IMR-90 (cell line): Measurements from ENCODE around the gene ECE2. TPM values are rescaled to one million over a fixed set of nuclear protein-coding genes. Genes with fewer than 3 reads are reported as not detected.
A peak's percentile ranks its signal among the peaks of the same experiment; 100 is the strongest.

Experiments
- ATAC-seq: fragments of 200-7000 bp; cut with Tn5 transposase; 2 replicates; pipeline ENCODE4 v1.9.1; 2020; ENCODE audit warnings: low read depth, mild to moderate bottlenecking, moderate library complexity
- BruUV-seq: library from RNA; stranded (reverse); fragments of 400-500 nt; replicated peaks from 2 replicates; lab custom pipeline; 2021; lab: Mats Ljungman, UMichigan
- CTCF ChIA-PET: fragments of 300-600 bp; formaldehyde crosslinking; extraction: SDS; loops from one replicate; lab custom pipeline; 2021; ENCODE audit warnings: antibody characterized with exemption; lab: Yijun Ruan, JAX
- POLR2A ChIA-PET: fragments of 300-600 bp; sonication (Branson Sonifier 250); formaldehyde crosslinking; loops from one replicate; lab custom pipeline; 2022; ENCODE audit warnings: antibody characterized with exemption; ENCODE audit not compliant: unreplicated experiment; lab: Charles Lee
- DNase-seq: peaks from one replicate; pipeline ENCODE4 v3.0.0; 2013
- H2AFZ ChIP-seq: replicated peaks from 2 replicates; pipeline ENCODE3; 2013; ENCODE audit warnings: low read length, mild to moderate bottlenecking; ENCODE audit not compliant: poor library complexity
- H2AK5ac ChIP-seq: 2 replicates; pipeline ENCODE4 v1.6.1; 2013; ENCODE audit warnings: low read depth, low read length, inconsistent platforms
- H2AK9ac ChIP-seq: replicated peaks from 2 replicates; pipeline ENCODE3; 2013; ENCODE audit warnings: mild to moderate bottlenecking, low read depth, low read length, moderate library complexity; ENCODE audit not compliant: poor library complexity
- H2BK120ac ChIP-seq: 2 replicates; pipeline ENCODE4 v1.6.1; 2013; ENCODE audit warnings: low read depth, low read length, inconsistent platforms
- H2BK15ac ChIP-seq: 3 replicates; pipeline ENCODE4 v1.6.1; 2013; ENCODE audit warnings: low read depth, low read length, inconsistent platforms
- H2BK20ac ChIP-seq: 2 replicates; pipeline ENCODE4 v1.6.1; 2013; ENCODE audit warnings: low read depth, mild to moderate bottlenecking, inconsistent platforms, low read length, moderate library complexity
- H2BK5ac ChIP-seq: 2 replicates; pipeline ENCODE4 v1.6.1; 2013; ENCODE audit warnings: mild to moderate bottlenecking, low read depth, low read length, inconsistent platforms; ENCODE audit not compliant: poor library complexity, severe bottlenecking
- H3K14ac ChIP-seq: replicated peaks from 2 replicates; pipeline ENCODE4 v1.6.1; 2013; ENCODE audit warnings: low read depth, low read length, inconsistent platforms
- H3K18ac ChIP-seq: 2 replicates; pipeline ENCODE4 v1.6.1; 2013; ENCODE audit warnings: low read depth, low read length, control low read depth
- H3K23ac ChIP-seq: 2 replicates; pipeline ENCODE4 v1.6.1; 2013; ENCODE audit warnings: low read depth, low read length, inconsistent platforms
- H3K27ac ChIP-seq: 2 replicates; pipeline ENCODE4 v1.5.1; 2013; ENCODE audit warnings: mild to moderate bottlenecking, control low read depth, low read length; ENCODE audit not compliant: insufficient read depth
- H3K27me3 ChIP-seq: 2 replicates; pipeline ENCODE4 v1.6.1; 2013; ENCODE audit warnings: low read length; ENCODE audit not compliant: control insufficient read depth, insufficient read depth
- H3K36me3 ChIP-seq: 2 replicates; pipeline ENCODE4 v1.6.1; 2013; ENCODE audit warnings: low read length, mixed read lengths; ENCODE audit not compliant: control insufficient read depth, insufficient read depth
- H3K4ac ChIP-seq: 2 replicates; pipeline ENCODE4 v1.6.1; 2013; ENCODE audit warnings: low read depth, low read length, inconsistent platforms
- H3K4me1 ChIP-seq: 2 replicates; pipeline ENCODE4 v1.6.1; 2013; ENCODE audit warnings: low read length, mixed read lengths; ENCODE audit not compliant: control insufficient read depth, insufficient read depth
- H3K4me2 ChIP-seq: 2 replicates; pipeline ENCODE4 v1.6.1; 2013; ENCODE audit warnings: low read depth, mild to moderate bottlenecking, control low read depth, low read length, moderate library complexity
- H3K4me3 ChIP-seq: 2 replicates; pipeline ENCODE4 v1.5.1; 2013; ENCODE audit warnings: low read depth, mild to moderate bottlenecking, control low read depth, low read length, moderate library complexity; ENCODE audit not compliant: insufficient read depth
- H3K56ac ChIP-seq: 2 replicates; pipeline ENCODE4 v1.6.1; 2013; ENCODE audit warnings: low read length, inconsistent platforms; ENCODE audit not compliant: insufficient read depth; ENCODE audit errors: extremely low read depth
- H3K79me1 ChIP-seq, 2 experiments: 2 replicates each; pipeline ENCODE4 v1.6.1; 2013; ENCODE audit warnings: low read length in 2 of 2, inconsistent platforms in 1 of 2, low read depth in 1 of 2
- H3K9ac ChIP-seq: 2 replicates; pipeline ENCODE4 v1.6.1; 2013; ENCODE audit warnings: low read depth, low read length, control low read depth
- H3K9me1 ChIP-seq: 2 replicates; pipeline ENCODE4 v1.6.1; 2013; ENCODE audit warnings: low read length, inconsistent platforms; ENCODE audit not compliant: insufficient read depth
- H3K9me3 ChIP-seq: 2 replicates; pipeline ENCODE4 v1.6.1; 2013; ENCODE audit warnings: low read length; ENCODE audit not compliant: control insufficient read depth, insufficient read depth
- H4K20me1 ChIP-seq: 2 replicates; pipeline ENCODE4 v1.6.1; 2013; ENCODE audit warnings: low read length, inconsistent platforms; ENCODE audit not compliant: insufficient read depth
- H4K5ac ChIP-seq: 2 replicates; pipeline ENCODE4 v1.6.1; 2013; ENCODE audit warnings: mild to moderate bottlenecking, low read depth, low read length, control low read depth
- H4K8ac ChIP-seq, 2 experiments: 2 replicates each; pipeline ENCODE4 v1.6.1; 2013; ENCODE audit warnings: low read depth in 2 of 2, low read length in 2 of 2, control low read depth in 1 of 2, inconsistent platforms in 1 of 2
- H4K91ac ChIP-seq: 2 replicates; pipeline ENCODE4 v1.6.1; 2013; ENCODE audit warnings: low read depth, low read length, inconsistent platforms; ENCODE audit not compliant: insufficient read depth
- BHLHE40 ChIP-seq: fragments of 150-350 bp; IDR thresholded peaks from 2 replicates; pipeline ENCODE4 v1.6.1; 2016; ENCODE audit warnings: mild to moderate bottlenecking, low read depth, low read length
- CEBPB ChIP-seq: IDR thresholded peaks from 2 replicates; pipeline ENCODE4 v1.6.1; 2012; ENCODE audit warnings: low read depth, low read length, improper control_type of control experiment
- CHD1 ChIP-seq: IDR thresholded peaks from 2 replicates; pipeline ENCODE4 v1.6.1; 2012; ENCODE audit warnings: low read depth, low read length, improper control_type of control experiment
- ELK1 ChIP-seq: fragments of 150-350 bp; IDR thresholded peaks from 2 replicates; pipeline ENCODE4 v1.6.1; 2016; ENCODE audit warnings: low read depth, mild to moderate bottlenecking, low read length, moderate library complexity, borderline replicate concordance
- FOS ChIP-seq: fragments of 150-350 bp; IDR thresholded peaks from 2 replicates; pipeline ENCODE4 v1.6.1; 2016; ENCODE audit warnings: low read depth, low read length
- MAZ ChIP-seq: IDR thresholded peaks from 2 replicates; pipeline ENCODE4 v1.6.1; 2012; ENCODE audit warnings: low read depth, mild to moderate bottlenecking, low read length, improper control_type of control experiment, moderate library complexity, borderline replicate concordance
- MXI1 ChIP-seq: IDR thresholded peaks from 2 replicates; pipeline ENCODE4 v1.6.1; 2012; ENCODE audit warnings: low read depth, mild to moderate bottlenecking, low read length, moderate library complexity, borderline replicate concordance
- NFE2L2 ChIP-seq: fragments of 150-350 bp; IDR thresholded peaks from 2 replicates; pipeline ENCODE4 v1.6.1; 2016; ENCODE audit warnings: low read depth, mild to moderate bottlenecking, low read length
- RCOR1 ChIP-seq: IDR thresholded peaks from 2 replicates; pipeline ENCODE4 v1.6.1; 2012; ENCODE audit warnings: mild to moderate bottlenecking, low read length, improper control_type of control experiment; ENCODE audit not compliant: insufficient replicate concordance
- RFX5 ChIP-seq: IDR thresholded peaks from 2 replicates; pipeline ENCODE4 v1.8.0; 2012; ENCODE audit warnings: low read depth, mild to moderate bottlenecking, low read length, moderate library complexity
- SMC3 ChIP-seq: fragments of 150-350 bp; IDR thresholded peaks from 2 replicates; pipeline ENCODE4 v1.6.1; 2016; ENCODE audit warnings: low read depth, mild to moderate bottlenecking, antibody characterized with exemption, low read length, moderate library complexity
- USF2 ChIP-seq: fragments of 150-350 bp; IDR thresholded peaks from 2 replicates; pipeline ENCODE4 v1.6.1; 2017; ENCODE audit warnings: mild to moderate bottlenecking, antibody characterized with exemption, low read length, low read depth
- WGBS, 2 experiments: methylation state at CpG; one replicate each; pipeline versions ENCODE4 v1.1.5 to v1.1.7; 2013; ENCODE audit warnings: missing lambda C conversion rate in 2 of 2; ENCODE audit not compliant: insufficient read length in 1 of 2; ENCODE audit errors: extremely low coverage in 2 of 2; 5-methylcytosine and 5-hydroxymethylcytosine counted together
- dilution Hi-C: fragments of 300-500 bp; cut with HindIII; formaldehyde crosslinking; loops from one replicate; pipeline ENCODE4 v1.14.3; 2018; ENCODE audit warnings: low sequenced_read_pairs; ENCODE audit not compliant: unreplicated experiment
- in situ Hi-C: fragments of 300-500 bp; cut with MboI; formaldehyde crosslinking; loops from 3 replicates; pipeline ENCODE4 v1.14.3; 2019; ENCODE audit warnings: low sequenced_read_pairs, inconsistent platforms, mixed read lengths
- intact Hi-C: fragments of 100-400 bp; cut with micrococcal nuclease; formaldehyde crosslinking; loops from 2 replicates; pipeline ENCODE4 v1.10.0; 2022
- polyA plus RNA-seq, 3 experiments: library from polyadenylated mRNA; depleted of rRNA; stranded (reverse); fragments of >200 nt; gene quantifications; 2 replicates each; pipeline ENCODE4 v1.2.3, GENCODE V29; 2012; ENCODE audit warnings: low replicate concordance in 1 of 3
- total RNA-seq: library from RNA; depleted of rRNA; stranded (reverse); fragments of >200 nt; gene quantifications from 2 replicates; pipeline ENCODE4 v1.2.3, GENCODE V29; 2012

ECE2 gene
- total and polyA plus RNA-seq, 2 of the 4 experiments (the other 2 are of a cell fraction): not detected

- H3K36me3 ChIP-seq: peaks cover 18% of the 10 kb centered on the region
- H3K4me2 ChIP-seq: peak within 1 kb of the TSS; percentile 99
- H2AK5ac ChIP-seq: peak within 1 kb of the TSS; percentile 88
- H3K56ac ChIP-seq: peak within 1 kb of the TSS; percentile 93
- ATAC-seq (peak; percentile 75), DNase-seq (peak; percentile 87)
- no TSS peak for BruUV-seq
- H3K14ac ChIP-seq: peak within 1 kb of the TSS; percentile 96
- in situ Hi-C loops (no loop called here), intact Hi-C loops (loop anchor here (1.0 to 2.0 kb wide), 3 partner anchors 62 to 353 kb away; partner anchors contain the start of genes ABCF3 and EIF2B5), dilution Hi-C loops (no loop called here)
- H2AFZ ChIP-seq: peak within 1 kb of the TSS; percentile 99
- peak within 1 kb of the TSS; percentile 84 for H2AK9ac ChIP-seq
- peak within 1 kb of the TSS; percentile 87 to 95 for H4K8ac ChIP-seq
- no peaks in the 10 kb centered on the region; the same call in 1 of the 2 replicates for H4K20me1 ChIP-seq
- H3K4me3 ChIP-seq: peak within 1 kb of the TSS; percentile 97
- no peaks in the 10 kb centered on the region for H3K27me3 ChIP-seq
- H4K91ac ChIP-seq: peak within 1 kb of the TSS; percentile 90
- H4K5ac ChIP-seq: peak within 1 kb of the TSS; percentile 92
- no peaks in the 10 kb centered on the region for H3K9me3 ChIP-seq
- 0% methylated on average over 35 of the region's 49 CpGs; no CpG with 5 or more reads in 1 of the 2 experiments for WGBS, 2 experiments
- peak within 1 kb of the TSS; percentile 95 for H3K9ac ChIP-seq
- peak within 1 kb of the TSS; percentile 47; the same call in 1 of the 3 replicates for H2BK15ac ChIP-seq
- peak within 1 kb of the TSS; percentile 75 for H2BK120ac ChIP-seq
- CTCF ChIA-PET: interaction anchor here (1.2 kb wide), 1 partner anchor 10 kb away, joined by 5 read pairs; no protein-coding TSS in a partner anchor
- POLR2A ChIA-PET: interaction anchor here (0.7 kb wide), 1 partner anchor 11 kb away, joined by 4 read pairs; no protein-coding TSS in a partner anchor
- H3K9me1 ChIP-seq: no peaks in the 10 kb centered on the region
- H3K4me1 ChIP-seq: no peaks in the 10 kb centered on the region; the same call in 1 of the 2 replicates
- H3K79me1 ChIP-seq: peaks cover 7 to 24% of the 10 kb centered on the region in 2 experiments
- H3K18ac ChIP-seq: peak within 1 kb of the TSS; percentile 53
- peak within 1 kb of the TSS; percentile 85 for H2BK5ac ChIP-seq
- H2BK20ac ChIP-seq: no peak within 1 kb of the TSS
- H3K4ac ChIP-seq: peak within 1 kb of the TSS; percentile 91
- H3K27ac ChIP-seq: peak within 1 kb of the TSS; percentile 82
- H3K23ac ChIP-seq: peak within 1 kb of the TSS; percentile 95
- TF ChIP-seq CEBPB: 0 out of 2 replicates have a peak, but pooled peaks have one; percentile 6
- TF ChIP-seq RFX5: no peak
- TF ChIP-seq BHLHE40: peak; percentile 70; the same call in 1 of the 2 replicates
- peak; percentile 87 for TF ChIP-seq MAZ
- no peak for TF ChIP-seq RCOR1
- TF ChIP-seq SMC3: no peak
- no peak for TF ChIP-seq FOS
- no peak for TF ChIP-seq USF2
- no peak; the same call in 1 of the 2 replicates for TF ChIP-seq CHD1
- TF ChIP-seq NFE2L2: no peak
- peak; percentile 80; the same call in 1 of the 2 replicates for TF ChIP-seq MXI1
- TF ChIP-seq ELK1: no peak
These were observed 27.1 kb upstream of the ECE2 start, which contains the start of gene ALG3 for GRCh38 chr3:184248454-184249411. ALG3 (minus strand) TSS chr3:184248962; CDS start chr3:184248940, 22 bp downstream.
